Fibroblast of skin of left biceps (primary cell): ENCODE data around the gene CD3D.
"Not testable (repeated sequence)": the region's sequence is repeated elsewhere in the genome, so short reads cannot be mapped to it uniquely, and the experiment has no call there.

Experiments
- DNase-seq, 2 experiments: peaks; one replicate each; pipeline ENCODE4 v3.0.0-alpha.2; 2013; ENCODE audit warnings: low read depth in 2 of 2

Gene CD3D

DNA sequence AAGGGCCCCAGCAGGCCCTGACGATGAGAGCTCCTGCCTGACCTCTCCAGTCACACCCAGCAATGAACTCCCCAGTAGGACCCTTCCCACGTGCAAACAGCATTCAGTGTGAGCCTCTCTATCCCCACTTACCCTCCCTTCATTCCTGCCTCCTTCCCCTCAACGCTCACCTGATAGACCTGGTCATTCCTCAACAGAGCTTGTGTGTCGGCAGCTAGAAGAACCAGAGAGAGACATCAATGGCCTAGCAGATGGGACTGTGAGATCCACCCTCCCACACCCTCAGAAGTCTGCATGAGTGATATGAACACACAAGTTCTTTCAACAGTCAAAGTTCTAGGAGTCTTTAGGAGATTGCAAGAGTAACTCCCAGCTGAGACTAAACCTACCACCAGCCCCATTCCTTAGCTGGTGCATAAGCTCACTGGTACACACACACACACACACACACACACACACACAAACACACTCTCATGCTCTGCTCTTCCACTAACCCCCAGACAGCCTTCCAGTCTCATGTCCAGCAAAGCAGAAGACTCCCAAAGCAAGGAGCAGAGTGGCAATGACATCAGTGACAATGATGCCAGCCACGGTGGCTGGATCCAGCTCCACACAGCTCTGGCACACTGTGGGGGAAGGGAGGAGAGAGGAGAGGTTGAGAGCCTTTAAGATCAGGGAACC, 3.1 kb downstream of the CD3D start:
- no peak for DNase-seq

DNA sequence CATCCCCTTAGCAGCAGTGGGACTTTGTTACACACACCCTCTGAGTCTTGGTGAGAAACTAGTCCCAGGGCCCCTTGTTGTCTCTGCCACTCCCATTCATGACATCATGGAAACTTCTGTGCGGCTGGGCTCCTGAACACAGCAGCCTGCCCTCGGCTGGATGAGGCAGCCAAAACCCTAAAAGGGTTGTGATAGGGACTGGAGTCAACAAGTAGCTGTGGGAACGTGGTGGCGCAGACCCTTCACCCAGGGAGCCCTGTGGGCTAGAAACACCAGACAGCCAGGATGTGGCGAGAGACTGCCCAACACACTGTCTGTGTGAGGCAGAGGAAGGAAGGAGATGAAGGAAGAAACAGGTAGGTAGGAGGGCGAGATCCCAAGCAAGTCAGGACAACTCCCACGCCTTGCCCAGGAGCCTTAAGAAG, 3.9 kb downstream of the CD3D start:
- no peak for DNase-seq

DNA sequence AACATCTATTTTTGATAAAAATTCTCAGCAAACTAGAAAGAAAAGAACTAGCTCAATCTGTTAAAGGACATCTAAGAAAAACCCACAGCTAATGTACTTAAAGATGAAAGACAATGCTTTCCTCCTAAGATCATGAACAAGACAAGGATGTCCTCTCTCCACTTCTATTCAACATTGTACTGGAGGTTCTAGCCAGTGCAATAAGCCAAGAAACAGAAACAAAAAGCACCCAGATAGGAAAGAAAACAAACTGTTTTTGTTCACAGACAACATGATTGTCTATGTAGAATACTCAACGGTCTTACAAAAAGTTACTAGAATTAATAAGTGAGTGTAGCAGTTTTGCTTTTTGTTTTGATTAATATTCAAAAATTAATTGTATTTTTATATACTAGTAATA, 7.8 kb downstream of the CD3D start:
- DNase-seq: no peak

DNA sequence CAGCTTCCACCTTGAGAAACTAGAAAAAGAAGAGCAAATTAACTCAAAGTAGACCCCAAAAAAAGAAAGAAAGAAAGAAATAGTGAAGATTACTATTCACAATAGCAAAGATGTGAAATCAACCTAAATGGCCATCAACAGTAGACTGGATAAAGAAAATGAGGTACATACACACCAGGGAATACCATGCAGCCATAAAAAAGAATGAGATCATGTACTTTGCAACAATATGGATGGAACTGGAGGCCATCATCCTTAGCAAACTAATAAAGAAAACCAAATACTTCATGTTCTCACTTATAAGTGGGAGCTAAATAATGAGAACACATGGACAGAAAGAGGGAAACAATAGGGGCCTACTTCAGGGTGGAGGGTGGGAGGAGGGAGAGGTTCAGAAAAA, 13.8 kb downstream of the CD3D start:
- no peak for DNase-seq

DNA sequence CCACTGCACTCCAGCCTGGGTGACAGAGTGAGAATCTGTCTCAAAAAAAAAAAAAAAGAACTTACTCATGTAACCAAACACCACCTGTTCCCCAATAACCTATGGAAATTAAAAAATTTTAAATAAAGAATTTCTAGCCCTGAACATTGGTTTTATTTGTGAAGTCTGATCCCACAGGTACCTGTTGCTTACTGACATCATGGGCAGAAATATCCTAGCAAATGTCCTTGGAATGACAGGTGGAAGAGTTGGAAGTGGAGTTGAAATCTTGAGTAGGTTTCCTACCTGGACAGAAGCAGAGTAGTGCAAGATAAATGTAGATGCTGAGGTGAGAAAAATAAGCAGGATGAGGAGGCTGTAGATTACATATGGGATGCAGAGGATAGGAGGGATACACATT, 17.2 kb downstream of the CD3D start:
- no peak for DNase-seq

DNA sequence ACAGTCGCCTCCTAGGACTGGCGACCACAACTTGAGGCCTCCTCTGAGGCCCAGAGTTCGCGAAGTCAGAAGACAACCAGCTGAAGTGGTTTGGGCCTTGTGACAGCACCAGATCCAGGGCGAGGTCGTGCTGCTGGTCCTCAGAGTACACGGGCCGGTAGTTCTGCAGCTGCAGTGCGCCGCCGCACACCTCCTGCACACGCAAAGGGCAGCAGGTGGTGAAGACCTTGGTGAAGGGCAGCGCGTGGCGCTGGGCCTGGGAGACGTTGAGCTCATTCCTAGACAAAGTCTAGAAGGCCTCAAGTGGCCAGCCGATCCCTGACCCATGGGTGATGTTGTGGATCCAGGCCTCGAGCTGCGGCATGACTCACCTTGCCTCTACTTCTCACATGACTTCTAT, 19.8 kb downstream of the CD3D start:
- no peak for DNase-seq

DNA sequence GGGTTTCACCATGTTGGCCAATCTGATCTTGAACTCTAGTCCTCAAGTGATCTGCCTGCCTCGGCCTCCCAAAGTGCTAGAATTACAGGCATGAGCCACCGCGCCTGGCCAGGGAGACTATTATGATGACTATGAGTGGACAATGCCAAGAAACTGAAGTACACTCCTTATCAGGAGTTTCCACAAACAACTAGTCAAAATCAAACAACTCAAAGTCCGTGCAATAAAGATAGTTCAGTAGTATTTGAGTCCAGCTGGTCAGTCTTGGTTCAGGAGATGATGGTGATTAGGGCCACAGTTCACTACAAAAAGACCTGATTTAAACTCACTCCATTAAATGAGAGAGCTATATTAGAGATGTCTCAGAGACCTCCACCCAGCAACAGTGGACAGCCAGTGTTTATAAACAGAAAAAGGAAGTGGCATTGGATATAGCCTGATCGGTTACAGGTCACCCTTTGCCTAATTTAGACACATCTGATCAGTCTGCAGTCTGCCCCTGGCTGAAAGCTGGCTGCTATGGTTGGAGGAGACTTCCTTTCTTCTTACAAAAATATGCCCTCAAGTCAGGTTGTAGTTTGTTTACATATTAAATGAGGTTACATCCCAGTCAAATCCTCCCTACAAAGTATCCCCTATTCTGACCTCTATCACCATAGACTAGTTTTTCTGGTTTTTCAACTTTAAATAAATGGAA, 21.0 kb downstream of the CD3D start:
- DNase-seq: no peak

DNA sequence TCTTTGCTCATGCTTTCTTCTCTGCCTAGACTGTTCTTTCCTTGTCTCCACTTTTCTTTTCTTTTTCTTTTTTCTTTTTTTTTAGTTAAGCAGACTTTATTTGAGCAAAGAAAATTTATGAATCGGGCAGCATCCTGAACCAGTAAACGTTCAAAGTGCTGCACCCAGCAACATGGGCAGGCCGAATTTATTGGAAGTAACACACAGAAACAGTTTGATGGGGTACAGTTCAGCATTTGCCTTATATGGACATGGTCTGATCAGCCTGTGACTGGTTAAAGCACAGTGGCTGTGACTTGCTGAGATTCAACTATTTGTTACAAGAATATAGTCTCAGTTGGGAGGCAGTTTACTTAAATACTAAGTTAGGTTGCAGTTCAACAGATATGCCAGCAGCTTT, 22.0 kb downstream of the CD3D start:
- no peak for DNase-seq

DNA sequence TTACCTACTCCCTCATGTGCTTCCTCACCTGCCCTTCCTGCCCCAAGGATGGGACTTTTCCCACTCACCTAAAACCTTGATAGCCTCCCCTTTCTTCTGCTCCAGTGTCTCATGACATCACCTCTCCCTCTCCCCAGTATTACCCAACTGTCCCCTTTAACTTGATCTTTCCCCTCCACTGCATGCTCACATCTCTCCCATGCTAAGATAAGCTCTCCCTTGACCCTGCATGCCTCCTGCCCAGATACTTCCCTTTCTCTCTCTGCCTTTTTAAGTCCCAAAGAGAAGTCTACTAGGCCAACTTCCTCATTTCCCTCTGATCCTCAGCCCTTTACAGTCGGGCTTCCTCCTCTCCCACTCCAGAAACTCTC, 23.2 kb downstream of the CD3D start:
- DNase-seq: no peak

DNA sequence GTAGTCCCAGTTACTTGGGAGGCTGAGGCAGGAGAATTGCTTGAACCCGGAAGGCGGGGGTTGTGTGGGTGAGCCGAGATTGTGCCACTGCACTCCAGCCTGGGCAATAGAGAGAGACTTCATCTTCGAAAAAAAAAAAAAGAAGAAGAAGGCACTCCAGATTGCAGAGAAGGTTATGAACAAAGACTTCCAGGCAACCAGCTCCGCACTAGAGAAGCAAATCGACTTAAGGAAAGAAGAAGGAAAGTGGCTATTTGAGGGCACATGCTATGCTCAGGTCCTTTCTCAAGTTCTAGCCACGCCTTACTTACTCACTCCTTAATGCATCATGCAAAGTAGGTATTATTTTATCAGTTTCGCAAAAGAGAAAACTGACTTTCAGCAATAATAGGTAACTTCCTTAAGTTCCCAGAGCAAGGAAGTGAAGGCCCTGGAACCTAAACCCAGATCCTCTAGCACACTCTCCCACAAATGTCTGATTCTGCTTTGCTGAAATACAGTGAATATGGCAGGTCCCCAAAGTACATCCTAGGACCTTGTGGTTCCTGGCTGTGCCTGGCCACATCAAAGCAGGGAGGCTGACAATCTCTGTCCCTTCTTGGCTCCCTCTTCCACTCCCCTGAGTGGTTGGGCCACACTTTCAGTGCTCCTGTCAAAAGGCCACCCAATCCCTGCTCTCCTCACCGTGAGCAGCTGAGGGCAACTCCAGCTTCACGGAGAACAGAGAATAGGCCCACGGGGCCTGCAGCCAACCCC, 23.7 kb downstream of the CD3D start:
- no peak for DNase-seq

DNA sequence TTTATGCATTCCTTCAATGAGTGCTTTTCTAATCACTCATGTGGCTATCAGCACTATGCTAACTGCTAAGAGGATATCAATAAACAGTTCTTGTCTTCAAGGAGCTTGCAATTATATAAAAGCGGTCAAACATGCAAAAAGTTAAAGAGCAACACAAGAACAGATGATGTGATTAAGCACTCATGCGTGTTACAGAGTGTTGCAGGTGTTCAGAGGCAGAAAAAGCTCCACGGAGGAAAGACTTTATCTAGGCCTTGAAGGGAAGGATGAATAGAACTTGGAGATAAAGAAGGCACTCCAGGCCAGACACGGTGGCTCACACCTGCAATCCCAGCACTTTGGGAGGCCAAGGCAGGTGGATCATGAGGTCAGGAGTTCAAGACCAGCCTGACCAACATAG, 24.4 kb downstream of the CD3D start:
- DNase-seq: no peak

DNA sequence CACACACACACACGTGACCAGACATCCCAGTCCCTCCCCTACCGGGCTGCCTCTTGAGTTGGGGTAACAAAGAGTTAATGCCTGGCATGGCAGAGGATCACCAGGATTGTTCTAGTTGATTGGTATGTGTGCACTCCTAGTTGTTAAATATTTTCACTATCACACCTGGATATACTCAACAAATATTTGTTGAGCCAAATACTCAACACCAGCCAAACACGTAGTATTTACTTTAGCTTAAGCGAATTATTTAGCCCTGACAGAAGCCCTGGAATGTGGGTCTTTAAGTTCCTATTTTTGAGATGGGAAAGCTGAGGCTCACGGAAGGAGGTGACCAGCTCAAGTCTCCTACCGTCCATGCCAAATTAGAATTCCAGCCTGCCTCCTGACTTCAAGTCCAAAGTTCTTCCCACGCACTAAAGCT, 27.5 kb downstream of the CD3D start:
- no peak for DNase-seq

DNA sequence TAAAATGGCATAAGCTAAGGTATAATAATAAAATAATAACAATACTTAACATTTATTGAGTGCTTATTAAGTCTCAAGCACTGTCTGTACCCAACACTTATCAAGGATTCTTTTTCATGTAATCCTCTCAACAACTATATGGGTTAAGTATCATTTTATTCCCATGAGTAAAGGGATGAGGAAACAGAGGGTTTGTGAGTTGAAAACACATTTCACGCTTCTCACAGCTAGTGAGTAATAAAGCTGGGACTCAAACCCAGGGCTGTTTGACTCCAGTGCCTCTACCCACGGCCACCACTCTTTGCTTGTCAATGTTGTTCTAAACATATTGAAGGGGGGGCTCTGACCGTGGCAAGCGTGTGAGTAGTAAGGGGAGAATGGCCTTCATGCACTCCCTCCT, 29.3 kb downstream of the CD3D start:
- no peak for DNase-seq

DNA sequence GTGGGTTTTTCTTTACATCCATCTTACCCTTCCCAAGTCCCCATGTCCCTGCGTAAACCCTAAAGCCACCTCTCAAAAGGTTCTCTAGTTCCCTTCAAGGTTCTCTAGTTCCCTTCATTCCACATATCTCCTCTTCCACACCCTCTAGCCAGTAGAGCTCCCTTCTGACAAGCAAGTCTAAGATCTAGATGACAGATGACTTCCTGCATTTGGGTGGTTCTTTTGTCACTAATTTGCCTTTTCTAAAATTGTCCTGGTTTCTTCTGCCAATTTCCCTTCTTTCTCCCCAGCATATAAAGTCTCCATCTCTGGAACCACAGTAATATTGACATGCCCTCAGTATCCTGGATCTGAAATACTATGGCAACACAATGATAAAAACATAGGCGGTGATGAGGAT, 30.2 kb downstream of the CD3D start:
- no peak for DNase-seq

DNA sequence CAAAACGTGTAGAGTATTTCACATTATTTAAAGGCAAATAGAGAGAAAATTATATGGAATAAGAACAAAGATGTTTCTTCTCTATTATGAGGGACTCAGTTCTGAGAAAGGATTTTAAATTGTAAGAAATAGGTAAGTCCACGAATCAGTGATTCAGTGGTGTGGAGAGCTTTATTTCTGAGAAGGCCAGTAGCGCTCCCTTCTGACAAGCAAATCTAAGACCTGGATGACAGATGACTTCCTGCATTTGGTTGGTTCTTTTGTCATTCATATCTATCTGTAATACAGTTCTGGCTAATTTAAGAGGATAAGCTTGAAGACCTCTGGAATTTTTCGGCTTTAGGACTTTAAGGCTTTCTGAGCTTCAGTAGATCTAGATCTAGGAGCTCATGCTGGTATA, 31.0 kb downstream of the CD3D start:
- DNase-seq: no peak

DNA sequence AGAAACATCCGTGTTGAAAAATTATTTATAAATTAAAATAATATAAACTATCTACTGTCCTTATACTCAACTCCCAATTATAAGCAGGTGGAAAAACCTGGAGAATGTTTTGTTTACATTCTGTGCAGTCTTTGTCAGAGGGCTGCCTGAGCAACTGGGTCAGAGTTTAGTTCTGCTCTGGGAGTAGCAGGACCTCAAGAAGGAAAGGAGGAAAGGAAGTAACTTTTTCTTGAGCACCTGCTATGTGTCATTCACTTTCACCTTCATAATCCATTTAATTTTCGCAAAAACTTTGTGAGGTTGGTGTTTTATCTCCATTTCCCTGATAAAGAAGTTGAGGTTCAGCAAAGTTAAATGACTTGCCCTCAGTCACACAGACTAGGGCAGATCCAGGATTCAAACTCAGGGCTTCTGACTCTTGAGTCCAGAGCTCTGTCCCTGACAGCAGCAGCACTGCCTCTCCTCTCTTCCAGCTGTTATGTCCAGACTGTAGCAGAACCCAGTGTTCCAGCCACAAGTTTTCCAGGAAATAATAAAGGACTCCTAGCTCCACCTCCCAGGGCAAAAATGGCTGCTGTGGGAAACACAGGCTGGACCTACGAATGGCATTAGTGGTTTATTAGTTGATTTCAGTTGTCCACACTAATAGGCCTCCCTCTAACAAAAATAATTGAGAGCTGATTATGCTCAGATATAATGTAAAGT, 31.6 kb downstream of the CD3D start:
- DNase-seq: no peak

DNA sequence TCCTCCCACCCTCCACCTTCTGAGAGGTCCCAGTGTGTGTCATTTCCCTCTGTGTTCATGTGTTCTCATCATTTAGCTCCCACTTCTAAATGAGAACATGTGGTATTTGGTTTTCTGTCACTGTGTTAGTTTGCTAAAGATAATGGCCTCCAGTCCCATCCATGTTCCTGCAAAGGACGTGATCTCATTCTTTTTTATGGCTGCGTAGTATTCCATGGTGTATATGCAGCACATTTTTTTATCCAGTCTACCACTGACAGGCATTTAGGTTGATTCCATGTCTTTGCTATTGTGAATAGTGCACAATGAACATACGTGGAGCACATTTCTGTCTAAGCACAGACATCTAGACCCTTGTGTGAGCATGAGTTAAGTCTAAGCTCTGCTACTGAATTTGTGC, 32.2 kb downstream of the CD3D start:
- DNase-seq: no peak

DNA sequence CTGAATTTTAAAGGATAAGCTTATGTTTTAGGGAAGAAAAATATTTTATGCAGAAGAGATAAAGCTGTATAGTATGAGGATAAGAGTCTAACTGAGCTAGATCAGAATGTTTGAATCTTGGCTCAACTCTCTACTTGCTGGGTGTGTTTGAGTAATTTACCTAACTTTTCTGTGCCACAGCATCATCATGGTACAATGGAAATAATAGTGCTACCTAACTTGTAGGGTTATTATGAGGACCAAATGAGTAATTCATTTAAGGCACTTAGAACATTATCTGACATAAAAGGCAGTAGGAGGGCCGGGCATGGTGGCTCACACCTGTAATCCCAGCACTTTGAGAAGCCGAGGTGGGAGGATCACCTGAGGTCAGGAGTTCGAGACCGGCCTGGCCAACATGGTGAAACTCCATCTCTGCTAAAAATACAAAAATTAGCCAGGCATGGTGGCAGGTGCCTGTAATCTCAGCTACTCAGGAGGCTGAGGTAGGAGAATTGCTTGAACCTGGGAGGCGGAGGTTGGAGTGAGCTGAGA, 33.4 kb downstream of the CD3D start:
- DNase-seq: not testable (repeated sequence)

DNA sequence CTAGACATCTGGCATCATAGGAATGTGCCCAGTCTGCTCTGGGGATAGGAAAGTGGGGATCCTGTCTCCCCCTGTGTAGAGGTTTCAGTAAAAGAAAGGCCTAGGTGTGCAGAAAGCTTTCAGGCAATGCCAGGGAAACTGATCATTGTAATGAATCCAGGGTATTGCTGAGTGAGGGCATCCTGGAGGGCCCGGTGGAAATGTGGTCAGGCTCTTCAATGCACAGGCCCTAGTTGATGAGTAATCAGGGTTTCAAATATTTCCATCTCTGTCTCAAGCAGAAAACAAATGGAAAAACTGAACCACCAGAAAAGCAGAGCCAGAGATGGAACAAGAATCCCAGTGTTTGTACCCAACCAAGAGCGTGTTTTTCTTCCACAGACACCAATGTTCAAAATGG, 35.9 kb downstream of the CD3D start:
- DNase-seq: no peak

DNA sequence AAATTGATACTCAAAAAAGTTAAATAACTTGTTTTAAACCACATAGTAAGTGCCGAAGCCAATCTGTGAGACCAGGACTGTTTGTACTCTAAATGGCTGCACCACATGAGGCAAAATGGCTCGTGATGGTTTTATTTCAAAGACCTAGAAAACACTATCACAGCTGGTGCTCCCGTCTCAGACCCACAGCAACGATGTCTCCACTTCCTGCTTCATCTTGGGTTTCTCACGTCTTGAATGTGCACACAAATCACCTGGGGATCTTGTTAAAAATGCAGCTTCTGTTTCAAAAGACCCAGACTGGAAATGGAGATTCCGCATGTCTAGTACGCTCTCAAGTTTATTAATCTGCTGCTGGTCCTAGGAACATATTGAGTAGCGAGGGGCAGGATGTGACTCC, 36.8 kb downstream of the CD3D start:
- DNase-seq: no peak

DNA sequence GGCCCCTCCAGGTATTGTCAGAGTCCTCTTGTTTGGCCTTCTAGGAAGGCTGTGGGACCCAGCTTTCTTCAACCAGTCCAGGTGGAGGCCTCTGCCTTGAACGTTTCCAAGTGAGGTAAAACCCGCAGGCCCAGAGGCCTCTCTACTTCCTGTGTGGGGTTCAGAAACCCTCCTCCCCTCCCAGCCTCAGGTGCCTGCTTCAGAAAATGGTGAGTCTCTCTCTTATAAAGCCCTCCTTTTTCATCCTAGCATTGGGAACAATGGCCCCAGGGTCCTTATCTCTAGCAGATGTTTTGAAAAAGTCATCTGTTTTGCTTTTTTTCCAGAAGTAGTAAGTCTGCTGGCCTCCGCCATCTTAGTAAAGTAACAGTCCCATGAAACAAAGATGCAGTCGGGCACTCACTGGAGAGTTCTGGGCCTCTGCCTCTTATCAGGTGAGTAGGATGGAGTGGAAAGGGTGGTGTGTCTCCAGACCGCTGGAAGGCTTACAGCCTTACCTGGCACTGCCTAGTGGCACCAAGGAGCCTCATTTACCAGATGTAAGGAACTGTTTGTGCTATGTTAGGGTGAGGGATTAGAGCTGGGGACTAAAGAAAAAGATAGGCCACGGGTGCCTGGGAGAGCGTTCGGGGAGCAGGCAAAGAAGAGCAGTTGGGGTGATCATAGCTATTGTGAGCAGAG, 37.8 kb downstream of the CD3D start, which contains the start of gene CD3E:
TSS of gene CD3E (plus strand) at position 163 of the 681 bp plus-strand sequence. CDS start at position 386, 223 bp downstream.
- DNase-seq: no peak

DNA sequence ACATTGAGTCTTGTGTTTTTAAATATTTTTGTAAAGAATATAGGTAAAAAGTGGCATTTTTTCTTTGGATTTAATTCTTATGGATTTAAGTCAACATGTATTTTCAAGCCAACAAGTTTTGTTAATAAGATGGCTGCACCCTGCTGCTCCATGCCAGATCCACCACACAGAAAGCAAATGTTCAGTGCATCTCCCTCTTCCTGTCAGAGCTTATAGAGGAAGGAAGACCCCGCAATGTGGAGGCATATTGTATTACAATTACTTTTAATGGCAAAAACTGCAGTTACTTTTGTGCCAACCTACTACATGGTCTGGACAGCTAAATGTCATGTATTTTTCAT, 38.3 kb downstream of the CD3D start:
- no peak for DNase-seq
